Peyer's patch (tissue), 4 donors: ENCODE results near the gene MVP.

Experiments
- CTCF ChIP-seq, 6 experiments: fragments of 450-650 bp in 4 of 6; fragments of 200-600 bp in 2 of 6; sonication (generic) in 1 of 6; IDR thresholded peaks; one replicate each; pipeline ENCODE4 v1.5.1; 2017 to 2019; ENCODE audit warnings: antibody characterized with exemption in 6 of 6, mild to moderate bottlenecking in 3 of 6, moderate library complexity in 1 of 6
- POLR2A ChIP-seq, 2 donors: fragments of 450-650 bp; IDR thresholded peaks; one replicate each; pipeline ENCODE4 v1.5.1; 2017; ENCODE audit warnings: antibody characterized with exemption in 2 of 2, mild to moderate bottlenecking in 2 of 2, moderate library complexity in 2 of 2

GRCh38 chr16:29862884-29863668, 42.8 kb downstream of the MVP start, which contains the start of gene CDIPT:
- TF ChIP-seq CTCF (IDR thresholded peaks at IDR 0.05) (peak in 5 of 6 experiments; percentile 26 to 79 (median 71)), POLR2A (IDR thresholded peaks at IDR 0.05) (peak in 1 of 2 donors; percentile 38)
